Mesendoderm (in vitro differentiated cells): ENCODE results near the gene DLG2.
A peak's percentile ranks its signal among the peaks of the same experiment; 100 is the strongest.

Experiments
- DNase-seq: peaks from one replicate; pipeline ENCODE4 v3.0.0; 2013
- H2AK5ac ChIP-seq: 2 replicates; pipeline ENCODE4 v1.6.1; 2013; ENCODE audit warnings: low read length, inconsistent platforms
- H2BK120ac ChIP-seq: 2 replicates; pipeline ENCODE4 v1.6.1; 2013; ENCODE audit warnings: low read depth, mild to moderate bottlenecking, low read length, moderate library complexity, mixed read lengths
- H2BK15ac ChIP-seq: replicated peaks from 2 replicates; pipeline ENCODE4 v1.6.1; 2013; ENCODE audit warnings: low read depth, mild to moderate bottlenecking, moderate library complexity
- H2BK5ac ChIP-seq: 2 replicates; pipeline ENCODE4 v1.6.1; 2013; ENCODE audit warnings: low read length, inconsistent platforms
- H3K18ac ChIP-seq: 2 replicates; pipeline ENCODE4 v1.6.1; 2013; ENCODE audit warnings: mild to moderate bottlenecking, low read length, mixed read lengths
- H3K23ac ChIP-seq: one replicate; pipeline ENCODE4 v1.6.1; 2013; ENCODE audit warnings: low read length
- H3K27ac ChIP-seq: 2 replicates; pipeline ENCODE4 v1.5.1; 2013; ENCODE audit warnings: low read depth, mild to moderate bottlenecking, inconsistent platforms, low read length, moderate library complexity
- H3K27me3 ChIP-seq: 2 replicates; pipeline ENCODE4 v1.6.1; 2013; ENCODE audit warnings: low read length, control low read depth, mild to moderate bottlenecking, inconsistent platforms; ENCODE audit not compliant: insufficient read depth, poor library complexity
- H3K36me3 ChIP-seq: 2 replicates; pipeline ENCODE4 v1.6.1; 2013; ENCODE audit warnings: low read length, inconsistent platforms; ENCODE audit not compliant: control insufficient read depth, insufficient read depth
- H3K4ac ChIP-seq: one replicate; pipeline ENCODE4 v1.6.1; 2013; ENCODE audit warnings: low read depth, mild to moderate bottlenecking, low read length, moderate library complexity
- H3K4me1 ChIP-seq: 2 replicates; pipeline ENCODE4 v1.6.1; 2013; ENCODE audit warnings: low read depth, low read length, inconsistent platforms; ENCODE audit not compliant: control insufficient read depth
- H3K4me2 ChIP-seq: 2 replicates; pipeline ENCODE4 v1.6.1; 2013; ENCODE audit warnings: low read length
- H3K4me3 ChIP-seq: 2 replicates; pipeline ENCODE4 v1.5.1; 2013; ENCODE audit warnings: mild to moderate bottlenecking, low read length
- H3K56ac ChIP-seq: one replicate; pipeline ENCODE4 v1.6.1; 2013; ENCODE audit warnings: low read length
- H3K79me1 ChIP-seq: 2 replicates; pipeline ENCODE4 v1.6.1; 2013; ENCODE audit warnings: low read length, inconsistent platforms
- H3K79me2 ChIP-seq: 2 replicates; pipeline ENCODE4 v1.6.1; 2013; ENCODE audit warnings: mild to moderate bottlenecking, low read length; ENCODE audit not compliant: control insufficient read depth, insufficient read depth
- H3K9ac ChIP-seq: 2 replicates; pipeline ENCODE4 v1.6.1; 2013; ENCODE audit warnings: low read length, inconsistent platforms
- H4K5ac ChIP-seq: one replicate; pipeline ENCODE4 v1.6.1; 2013; ENCODE audit warnings: low read length
- H4K8ac ChIP-seq: one replicate; pipeline ENCODE4 v1.6.1; 2013; ENCODE audit warnings: low read depth, mild to moderate bottlenecking, control low read depth, low read length, moderate library complexity
- WGBS: extraction: QIAGEN DNeasy Blood & Tissue Kit; methylation state at CpG from one replicate; pipeline ENCODE4 v1.1.7; 2013; ENCODE audit warnings: low lambda C conversion rate, missing lambda C conversion rate; ENCODE audit not compliant: insufficient coverage; ENCODE audit errors: extremely low coverage; 5-methylcytosine and 5-hydroxymethylcytosine counted together

The DLG2 gene

GRCh38 chr11:84412862-84413261 is 1214.3 kb downstream of the DLG2 start:
- H3K4me1 ChIP-seq: no peaks in the 10 kb centered on the region
- H4K5ac ChIP-seq: no peak overlapping the region
- H3K18ac ChIP-seq: no peak overlapping the region
- no peak overlapping the region for H3K9ac ChIP-seq
- H2AK5ac ChIP-seq: no peak overlapping the region
- no peak overlapping the region for H3K4ac ChIP-seq
- H3K23ac ChIP-seq: no peak overlapping the region
- H3K27ac ChIP-seq: no peak overlapping the region
- DNase-seq: peak; percentile 28
- H3K4me3 ChIP-seq: no peak overlapping the region
- H4K8ac ChIP-seq: no peak overlapping the region
- no peaks in the 10 kb centered on the region for H3K27me3 ChIP-seq
- no peak overlapping the region for H3K56ac ChIP-seq
- H2BK120ac ChIP-seq: no peak overlapping the region
- H2BK5ac ChIP-seq: no peak overlapping the region
- H3K36me3 ChIP-seq: no peaks in the 10 kb centered on the region
- no peaks in the 10 kb centered on the region for H3K79me1 ChIP-seq
- no peak overlapping the region for H3K4me2 ChIP-seq
- H2BK15ac ChIP-seq: no peak overlapping the region
- no peaks in the 10 kb centered on the region for H3K79me2 ChIP-seq

- no peak overlapping the region for H3K56ac ChIP-seq
- no peaks in the 10 kb centered on the region for H3K27me3 ChIP-seq
- no peak overlapping the region for H3K23ac ChIP-seq
- no CpG with 5 or more reads among the region's 3 CpGs for WGBS
- no peaks in the 10 kb centered on the region for H3K36me3 ChIP-seq
- no peaks in the 10 kb centered on the region for H3K4me1 ChIP-seq
- DNase-seq: peak; percentile 70
- no peak overlapping the region for H2AK5ac ChIP-seq
- H4K8ac ChIP-seq: no peak overlapping the region
- H3K9ac ChIP-seq: no peak overlapping the region
- H4K5ac ChIP-seq: no peak overlapping the region
- H3K27ac ChIP-seq: no peak overlapping the region
- H2BK120ac ChIP-seq: no peak overlapping the region
- no peak overlapping the region for H2BK15ac ChIP-seq
- H2BK5ac ChIP-seq: no peak overlapping the region
- H3K4me3 ChIP-seq: no peak overlapping the region
- no peak overlapping the region for H3K4me2 ChIP-seq
- H3K79me1 ChIP-seq: no peaks in the 10 kb centered on the region
- no peak overlapping the region for H3K18ac ChIP-seq
- no peaks in the 10 kb centered on the region for H3K79me2 ChIP-seq
- H3K4ac ChIP-seq: no peak overlapping the region
These were observed 1218.2 kb downstream of the DLG2 start for GRCh38 chr11:84408946-84409411.

- Histone ChIP-seq H3K4ac (no peak overlapping the region), H2BK15ac (no peak overlapping the region), H3K36me3 (no peaks in the 10 kb centered on the region), H4K5ac (no peak overlapping the region), H2AK5ac (no peak overlapping the region), H3K56ac (no peak overlapping the region), H2BK5ac (no peak overlapping the region), H3K9ac (no peak overlapping the region), H4K8ac (no peak overlapping the region), H3K4me3 (no peak overlapping the region), H3K27me3 (no peaks in the 10 kb centered on the region), H2BK120ac (no peak overlapping the region), H3K4me1 (no peaks in the 10 kb centered on the region), H3K79me2 (no peaks in the 10 kb centered on the region), H3K23ac (no peak overlapping the region), H3K27ac (no peak overlapping the region), H3K79me1 (no peaks in the 10 kb centered on the region), H3K4me2 (no peak overlapping the region), H3K18ac (no peak overlapping the region)
- no CpG with 5 or more reads among the region's 4 CpGs for WGBS
- DNase-seq: no peak
These were observed 1220.1 kb downstream of the DLG2 start for GRCh38 chr11:84407091-84407490.

- no peak overlapping the region for H4K8ac ChIP-seq
- H2BK120ac ChIP-seq: no peak overlapping the region
- H3K9ac ChIP-seq: no peak overlapping the region
- no peak overlapping the region for H3K56ac ChIP-seq
- no CpG with 5 or more reads among the region's 3 CpGs for WGBS
- no peak overlapping the region for H3K4me2 ChIP-seq
- H3K79me2 ChIP-seq: no peaks in the 10 kb centered on the region
- H3K23ac ChIP-seq: no peak overlapping the region
- no peak overlapping the region for H3K4ac ChIP-seq
- H3K79me1 ChIP-seq: no peaks in the 10 kb centered on the region
- no peak overlapping the region for H2BK15ac ChIP-seq
- H3K4me1 ChIP-seq: no peaks in the 10 kb centered on the region
- no peak overlapping the region for H3K27ac ChIP-seq
- no peaks in the 10 kb centered on the region for H3K27me3 ChIP-seq
- H3K4me3 ChIP-seq: no peak overlapping the region
- H3K36me3 ChIP-seq: no peaks in the 10 kb centered on the region
- H4K5ac ChIP-seq: no peak overlapping the region
- H2BK5ac ChIP-seq: no peak overlapping the region
- no peak overlapping the region for H2AK5ac ChIP-seq
- DNase-seq: peak; percentile 66
- H3K18ac ChIP-seq: no peak overlapping the region
These were observed 1229.0 kb downstream of the DLG2 start for GRCh38 chr11:84398017-84398626.

GRCh38 chr11:84396521-84396920 is 1230.6 kb downstream of the DLG2 start:
- Histone ChIP-seq H3K4me3 (no peak overlapping the region), H3K79me2 (no peaks in the 10 kb centered on the region), H2BK15ac (no peak overlapping the region), H3K36me3 (no peaks in the 10 kb centered on the region), H2BK120ac (no peak overlapping the region), H3K4ac (no peak overlapping the region), H3K23ac (no peak overlapping the region), H3K27ac (no peak overlapping the region), H3K27me3 (no peaks in the 10 kb centered on the region), H3K4me2 (no peak overlapping the region), H4K5ac (no peak overlapping the region), H4K8ac (no peak overlapping the region), H3K4me1 (no peaks in the 10 kb centered on the region), H2BK5ac (no peak overlapping the region), H3K9ac (no peak overlapping the region), H3K56ac (peak overlapping the region; percentile 3), H2AK5ac (no peak overlapping the region), H3K79me1 (no peaks in the 10 kb centered on the region), H3K18ac (no peak overlapping the region)
- peak; percentile 59 for DNase-seq
- WGBS: no CpG with 5 or more reads among the region's 3 CpGs

GRCh38 chr11:84390441-84391078 is 1236.6 kb downstream of the DLG2 start:
- Histone ChIP-seq H3K79me2 (no peaks in the 10 kb centered on the region), H3K4me2 (no peak overlapping the region), H3K9ac (no peak overlapping the region), H2AK5ac (no peak overlapping the region), H3K79me1 (no peaks in the 10 kb centered on the region), H3K4me3 (no peak overlapping the region), H3K4me1 (no peaks in the 10 kb centered on the region), H2BK120ac (peak overlapping the region; percentile 61), H3K36me3 (no peaks in the 10 kb centered on the region), H3K4ac (no peak overlapping the region), H2BK15ac (no peak overlapping the region), H3K56ac (no peak overlapping the region), H4K8ac (no peak overlapping the region), H3K27me3 (no peaks in the 10 kb centered on the region), H3K27ac (no peak overlapping the region), H3K23ac (no peak overlapping the region), H3K18ac (no peak overlapping the region), H2BK5ac (no peak overlapping the region), H4K5ac (no peak overlapping the region)
- no CpG with 5 or more reads among the region's 6 CpGs for WGBS
- DNase-seq: peak; percentile 88
